Endothelial cell of umbilical vein (primary cell): ENCODE results near the gene TBC1D8.

Experiments used
- EZH2 ChIP-seq: IDR thresholded peaks from 2 replicates; pipeline ENCODE4 v1.6.1; 2012; ENCODE audit warnings: borderline replicate concordance, low read depth, mild to moderate bottlenecking, moderate library complexity, low read length, inconsistent platforms; ENCODE audit not compliant: severe bottlenecking
- FOS ChIP-seq: IDR thresholded peaks from 2 replicates; pipeline ENCODE4 v1.6.1; 2011; ENCODE audit warnings: mild to moderate bottlenecking, low read length, moderate library complexity, borderline replicate concordance; ENCODE audit not compliant: insufficient read depth
- POLR2A ChIP-seq: IDR thresholded peaks from 2 replicates; pipeline ENCODE4 v1.6.1; 2012; ENCODE audit warnings: low read depth, mild to moderate bottlenecking, control low read depth, low read length
- POLR2AphosphoS5 ChIP-seq: IDR thresholded peaks from 2 replicates; pipeline ENCODE4 v1.6.1; 2012; ENCODE audit warnings: low read depth, mild to moderate bottlenecking, control low read depth, low read length, moderate library complexity; ENCODE audit not compliant: insufficient read depth
- TF ChIP-seq, protein P1 (sequence below), 2 donors: IDR thresholded peaks; 1 replicate in 1 of 2; 2 replicates in 1 of 2; pipeline ENCODE4 v1.5.1; 2011; ENCODE audit warnings: low read length in 2 of 2, mild to moderate bottlenecking in 2 of 2, moderate library complexity in 2 of 2, control low read depth in 1 of 2, inconsistent platforms in 1 of 2, low read depth in 1 of 2; ENCODE audit not compliant: insufficient read depth in 1 of 2; ENCODE audit errors: extremely low read depth in 1 of 2
- TF ChIP-seq, protein P2 (sequence below): IDR thresholded peaks from 2 replicates; pipeline ENCODE4 v1.6.1; 2011; ENCODE audit not compliant: insufficient read depth, insufficient read length

DNA sequence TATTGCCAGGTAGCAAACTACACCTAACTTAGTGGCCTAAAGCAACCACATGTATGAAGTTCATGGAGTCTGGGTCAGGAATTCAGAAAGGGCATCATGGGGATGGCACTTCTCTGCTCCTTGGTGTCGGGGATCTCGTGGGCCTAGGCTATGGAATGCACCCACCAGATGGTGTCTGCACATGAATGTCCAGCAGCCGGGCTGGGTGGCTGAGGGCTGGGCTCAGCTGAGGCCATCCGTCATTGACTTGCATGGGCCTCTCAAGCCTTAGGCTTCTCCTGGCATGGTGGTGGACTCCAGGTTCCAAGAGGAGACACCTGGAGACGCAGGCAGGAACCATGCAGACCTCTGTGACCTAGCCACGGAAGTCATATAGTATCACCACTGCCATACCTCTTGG is 175.1 kb downstream of the TBC1D8 start:
- no peak for TF ChIP-seq POLR2AphosphoS5
- no peak for TF ChIP-seq EZH2
- TF ChIP-seq, protein P1, sequence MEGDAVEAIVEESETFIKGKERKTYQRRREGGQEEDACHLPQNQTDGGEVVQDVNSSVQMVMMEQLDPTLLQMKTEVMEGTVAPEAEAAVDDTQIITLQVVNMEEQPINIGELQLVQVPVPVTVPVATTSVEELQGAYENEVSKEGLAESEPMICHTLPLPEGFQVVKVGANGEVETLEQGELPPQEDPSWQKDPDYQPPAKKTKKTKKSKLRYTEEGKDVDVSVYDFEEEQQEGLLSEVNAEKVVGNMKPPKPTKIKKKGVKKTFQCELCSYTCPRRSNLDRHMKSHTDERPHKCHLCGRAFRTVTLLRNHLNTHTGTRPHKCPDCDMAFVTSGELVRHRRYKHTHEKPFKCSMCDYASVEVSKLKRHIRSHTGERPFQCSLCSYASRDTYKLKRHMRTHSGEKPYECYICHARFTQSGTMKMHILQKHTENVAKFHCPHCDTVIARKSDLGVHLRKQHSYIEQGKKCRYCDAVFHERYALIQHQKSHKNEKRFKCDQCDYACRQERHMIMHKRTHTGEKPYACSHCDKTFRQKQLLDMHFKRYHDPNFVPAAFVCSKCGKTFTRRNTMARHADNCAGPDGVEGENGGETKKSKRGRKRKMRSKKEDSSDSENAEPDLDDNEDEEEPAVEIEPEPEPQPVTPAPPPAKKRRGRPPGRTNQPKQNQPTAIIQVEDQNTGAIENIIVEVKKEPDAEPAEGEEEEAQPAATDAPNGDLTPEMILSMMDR (IDR thresholded peaks at IDR 0.05; ENCODE audit: extremely low read depth in 1 of 2, insufficient read depth in 1 of 2, low read depth in 1 of 2, low read length in 2 of 2) = no peak
- TF ChIP-seq POLR2A = no peak
- TF ChIP-seq, protein P2, sequence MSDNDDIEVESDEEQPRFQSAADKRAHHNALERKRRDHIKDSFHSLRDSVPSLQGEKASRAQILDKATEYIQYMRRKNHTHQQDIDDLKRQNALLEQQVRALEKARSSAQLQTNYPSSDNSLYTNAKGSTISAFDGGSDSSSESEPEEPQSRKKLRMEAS = no peak
- no peak for TF ChIP-seq FOS
